H1 (cell line): ENCODE results near the gene UCHL1. TPM values are rescaled to one million over a fixed set of nuclear protein-coding genes. Genes with fewer than 3 reads are reported as not detected.

ENCODE experiments used
- ASH2L ChIP-seq: fragments of 200-600, 300-600 bp; sonication (generic); IDR thresholded peaks from one replicate; pipeline ENCODE4 v1.7.1; 2017; ENCODE audit warnings: low read length
- BACH1 ChIP-seq: IDR thresholded peaks from 2 replicates; pipeline ENCODE4 v1.6.1; 2012; ENCODE audit warnings: low read length, improper control_type of control experiment
- CHD1 ChIP-seq: IDR thresholded peaks from 2 replicates; pipeline ENCODE4 v1.6.1; 2012; ENCODE audit warnings: low read depth, low read length, improper control_type of control experiment
- HDAC6 ChIP-seq: IDR thresholded peaks from one replicate; pipeline ENCODE4 v1.7.1; 2012; ENCODE audit warnings: low read depth, mild to moderate bottlenecking, inconsistent platforms, low read length, moderate library complexity
- KDM4A ChIP-seq: IDR thresholded peaks from one replicate; pipeline ENCODE4 v1.7.1; 2012; ENCODE audit warnings: low read depth, mild to moderate bottlenecking, moderate library complexity, low read length, inconsistent platforms; ENCODE audit not compliant: severe bottlenecking
- KDM5A ChIP-seq: fragments of 200-600 bp; IDR thresholded peaks from 2 replicates; pipeline ENCODE4 v1.7.1; 2012; ENCODE audit warnings: mild to moderate bottlenecking, low read length, inconsistent platforms, mixed read lengths
- PHF8 ChIP-seq: fragments of 200-600 bp; sonication (generic); conservative IDR thresholded peaks from 2 replicates; pipeline ENCODE4 v1.7.1; 2012; ENCODE audit warnings: low read depth, mild to moderate bottlenecking, inconsistent platforms, low read length, moderate library complexity
- POLR2A ChIP-seq, 2 experiments: IDR thresholded peaks; 1 replicate in 1 of 2; 2 replicates in 1 of 2; pipeline ENCODE4 v1.6.1; 2011; ENCODE audit warnings: low read depth in 2 of 2, low read length in 2 of 2, mild to moderate bottlenecking in 2 of 2; ENCODE audit errors: control extremely low read depth in 1 of 2
- POLR2AphosphoS5 ChIP-seq: IDR thresholded peaks from 2 replicates; pipeline ENCODE4 v1.6.1; 2011; ENCODE audit warnings: low read depth, low read length
- RNF2 ChIP-seq: fragments of 200-900, 300-1000 bp; sonication (generic); IDR thresholded peaks from 2 replicates; pipeline ENCODE4 v1.7.1; 2016; ENCODE audit warnings: borderline replicate concordance, low read depth, mild to moderate bottlenecking, antibody characterized with exemption, low read length; ENCODE audit not compliant: poor library complexity, severe bottlenecking; ENCODE audit errors: missing control alignments
- RXRA ChIP-seq: IDR thresholded peaks from 2 replicates; pipeline ENCODE4 v1.6.1; 2011; ENCODE audit warnings: low read depth, mild to moderate bottlenecking, low read length, moderate library complexity; ENCODE audit not compliant: insufficient read depth
- SRF ChIP-seq: IDR thresholded peaks from 2 replicates; pipeline ENCODE4 v1.6.1; 2011; ENCODE audit warnings: mild to moderate bottlenecking, low read depth, low read length, moderate library complexity
- TCF12 ChIP-seq: IDR thresholded peaks from 2 replicates; pipeline ENCODE4 v1.6.1; 2011; ENCODE audit warnings: low read depth, mild to moderate bottlenecking, low read length
- YY1 ChIP-seq: IDR thresholded peaks from 2 replicates; pipeline ENCODE4 v1.6.1; 2011; ENCODE audit warnings: low read depth, mild to moderate bottlenecking, low read length
- polyA plus RNA-seq, 7 experiments: library from polyadenylated mRNA; depleted of rRNA in 3 of 7; stranded (reverse) in 5 of 7; unstranded in 2 of 7; fragments of >200 nt in 5 of 7; fragments of 200-250 nt in 2 of 7; gene quantifications; 1 replicate in 5 of 7; 2 replicates in 1 of 7; 4 replicates in 1 of 7; pipeline versions ENCODE4 v1.2.1 to v1.2.3, GENCODE V29; 2011 to 2013; ENCODE audit warnings: missing spikeins in 2 of 7, mixed read lengths in 2 of 7
- total RNA-seq: library from RNA; stranded (reverse); fragmentation: NEBNext Ultra II Directional; extraction: Animal tissue kit (Norgen Biotek cat#: 25700); gene quantifications from 2 replicates; pipeline ENCODE4 v1.2.1, GENCODE V29; 2021
- TF ChIP-seq, protein P1 (sequence below), 3 experiments: IDR thresholded peaks; 1 replicate in 2 of 3; 2 replicates in 1 of 3; pipeline versions ENCODE4 v1.5.1 to v1.6.1; 2011; ENCODE audit warnings: low read length in 3 of 3, mild to moderate bottlenecking in 3 of 3, inconsistent platforms in 2 of 3, low read depth in 1 of 3, moderate library complexity in 1 of 3; ENCODE audit not compliant: insufficient read depth in 1 of 3; ENCODE audit errors: control extremely low read depth in 1 of 3
- TF ChIP-seq, protein P2 (sequence below): IDR thresholded peaks from 2 replicates; pipeline ENCODE4 v1.6.1; 2012; ENCODE audit warnings: low read length, inconsistent platforms

Gene UCHL1
- total and polyA plus RNA-seq, 2 of the 8 experiments (the other 6 are each of a cell fraction or from before 2014, with no cell fraction given): 781 to 1,717 TPM

DNA sequence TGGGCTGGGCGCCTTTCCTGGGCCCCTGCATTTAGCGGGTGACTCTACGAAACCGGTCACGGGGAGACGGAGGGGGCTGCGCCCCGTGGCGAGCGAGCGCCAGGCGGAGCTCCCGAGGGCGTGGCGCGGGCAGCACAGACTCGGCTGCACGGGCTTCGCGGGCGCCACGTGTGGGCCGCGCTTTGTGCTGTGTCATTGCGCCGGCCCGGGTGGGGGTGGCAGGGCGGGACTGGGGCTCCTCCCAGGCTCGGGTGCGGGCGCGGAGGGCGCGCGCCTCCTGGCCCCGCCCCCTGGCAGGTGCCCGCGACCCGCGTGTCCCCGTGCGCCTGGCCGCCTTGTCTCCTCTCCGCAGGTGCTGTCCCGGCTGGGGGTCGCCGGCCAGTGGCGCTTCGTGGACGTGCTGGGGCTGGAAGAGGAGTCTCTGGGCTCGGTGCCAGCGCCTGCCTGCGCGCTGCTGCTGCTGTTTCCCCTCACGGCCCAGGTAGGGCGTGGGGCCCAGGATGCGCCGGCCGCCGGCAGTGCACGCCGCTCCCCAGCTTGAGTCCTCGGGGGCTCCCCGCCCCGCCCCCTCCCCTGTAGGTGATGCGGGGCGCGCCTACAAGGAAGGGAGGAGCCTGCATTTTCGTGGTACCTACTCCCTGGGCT is 651 bp downstream of the UCHL1 start (continued):
- no peak for TF ChIP-seq RXRA
- peak; percentile 71 for TF ChIP-seq KDM4A
- TF ChIP-seq CHD1: no peak
- 0 out of 2 replicates have a peak, but pooled peaks have one; percentile 5 for TF ChIP-seq POLR2AphosphoS5
- TF ChIP-seq KDM5A: no peak
- no peak for TF ChIP-seq ASH2L
- no peak for TF ChIP-seq RNF2
- TF ChIP-seq POLR2A (IDR thresholded peaks at IDR 0.05; ENCODE audit: control extremely low read depth in 1 of 2, low read depth in 2 of 2, low read length in 2 of 2): peak; percentile 42 to 49; a peak in 1 of 3 replicates
- no peak for TF ChIP-seq HDAC6
- TF ChIP-seq YY1: 0 out of 2 replicates have a peak, but pooled peaks have one; percentile 1
- peak; percentile 75 for TF ChIP-seq BACH1
- no peak for TF ChIP-seq SRF
- TF ChIP-seq, protein P1, sequence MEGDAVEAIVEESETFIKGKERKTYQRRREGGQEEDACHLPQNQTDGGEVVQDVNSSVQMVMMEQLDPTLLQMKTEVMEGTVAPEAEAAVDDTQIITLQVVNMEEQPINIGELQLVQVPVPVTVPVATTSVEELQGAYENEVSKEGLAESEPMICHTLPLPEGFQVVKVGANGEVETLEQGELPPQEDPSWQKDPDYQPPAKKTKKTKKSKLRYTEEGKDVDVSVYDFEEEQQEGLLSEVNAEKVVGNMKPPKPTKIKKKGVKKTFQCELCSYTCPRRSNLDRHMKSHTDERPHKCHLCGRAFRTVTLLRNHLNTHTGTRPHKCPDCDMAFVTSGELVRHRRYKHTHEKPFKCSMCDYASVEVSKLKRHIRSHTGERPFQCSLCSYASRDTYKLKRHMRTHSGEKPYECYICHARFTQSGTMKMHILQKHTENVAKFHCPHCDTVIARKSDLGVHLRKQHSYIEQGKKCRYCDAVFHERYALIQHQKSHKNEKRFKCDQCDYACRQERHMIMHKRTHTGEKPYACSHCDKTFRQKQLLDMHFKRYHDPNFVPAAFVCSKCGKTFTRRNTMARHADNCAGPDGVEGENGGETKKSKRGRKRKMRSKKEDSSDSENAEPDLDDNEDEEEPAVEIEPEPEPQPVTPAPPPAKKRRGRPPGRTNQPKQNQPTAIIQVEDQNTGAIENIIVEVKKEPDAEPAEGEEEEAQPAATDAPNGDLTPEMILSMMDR (IDR thresholded peaks at IDR 0.05; ENCODE audit: control extremely low read depth in 1 of 3, insufficient read depth in 1 of 3, low read depth in 1 of 3, low read length in 3 of 3): no peak
- TF ChIP-seq TCF12: no peak
- TF ChIP-seq, protein P2, sequence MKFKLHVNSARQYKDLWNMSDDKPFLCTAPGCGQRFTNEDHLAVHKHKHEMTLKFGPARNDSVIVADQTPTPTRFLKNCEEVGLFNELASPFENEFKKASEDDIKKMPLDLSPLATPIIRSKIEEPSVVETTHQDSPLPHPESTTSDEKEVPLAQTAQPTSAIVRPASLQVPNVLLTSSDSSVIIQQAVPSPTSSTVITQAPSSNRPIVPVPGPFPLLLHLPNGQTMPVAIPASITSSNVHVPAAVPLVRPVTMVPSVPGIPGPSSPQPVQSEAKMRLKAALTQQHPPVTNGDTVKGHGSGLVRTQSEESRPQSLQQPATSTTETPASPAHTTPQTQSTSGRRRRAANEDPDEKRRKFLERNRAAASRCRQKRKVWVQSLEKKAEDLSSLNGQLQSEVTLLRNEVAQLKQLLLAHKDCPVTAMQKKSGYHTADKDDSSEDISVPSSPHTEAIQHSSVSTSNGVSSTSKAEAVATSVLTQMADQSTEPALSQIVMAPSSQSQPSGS: no peak
- no peak for TF ChIP-seq PHF8
